NCI-H510A (cell line): ENCODE data around the gene MCF2L.

Experiments
- DNase-seq: peaks from one replicate; lab custom pipeline; 2025; lab: John Stamatoyannopoulos, UW

The MCF2L gene

DNA sequence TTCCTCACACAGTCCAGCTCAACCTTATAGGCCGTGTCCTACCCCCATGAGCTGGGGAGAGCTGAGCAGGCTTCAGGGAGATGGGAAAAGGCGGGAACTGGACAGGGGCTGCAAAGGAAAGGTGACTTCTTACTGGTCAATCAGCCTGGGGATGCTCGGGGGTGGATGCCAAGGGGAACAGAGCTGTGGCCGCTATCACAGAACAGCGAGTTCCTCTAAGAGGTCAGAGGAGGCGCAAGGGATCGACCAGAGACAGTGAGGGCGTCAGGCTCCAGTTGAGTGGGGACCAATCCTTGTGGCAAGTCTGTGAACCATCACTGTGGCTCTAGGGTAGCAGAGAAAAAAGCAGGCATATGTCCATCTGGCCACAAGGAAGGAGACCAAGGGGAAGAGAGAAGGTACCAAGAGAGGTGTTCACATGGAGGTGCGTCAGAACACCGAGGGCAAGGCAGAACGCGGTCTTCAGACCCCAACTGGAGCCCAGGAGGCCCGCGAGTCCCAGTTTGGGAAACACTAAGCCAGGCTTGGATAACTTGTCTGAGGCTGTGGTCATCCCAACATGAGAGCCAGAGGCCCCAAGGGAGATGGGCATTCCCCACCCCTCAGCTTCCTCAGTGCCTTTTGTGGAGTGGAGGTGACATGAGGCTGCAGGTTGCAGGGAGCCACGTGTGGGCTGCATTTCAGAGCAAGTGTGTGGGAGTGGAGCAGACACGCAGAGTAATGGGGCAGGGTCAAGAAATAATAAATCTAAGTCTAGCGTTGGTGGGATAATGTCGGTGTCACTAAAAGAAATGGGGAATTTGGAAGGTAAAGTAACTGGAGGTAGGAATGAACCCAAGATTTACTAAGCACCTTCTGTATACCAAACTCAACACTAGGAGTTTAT lies 157.5 kb downstream of the MCF2L start:
- no peak for DNase-seq

DNA sequence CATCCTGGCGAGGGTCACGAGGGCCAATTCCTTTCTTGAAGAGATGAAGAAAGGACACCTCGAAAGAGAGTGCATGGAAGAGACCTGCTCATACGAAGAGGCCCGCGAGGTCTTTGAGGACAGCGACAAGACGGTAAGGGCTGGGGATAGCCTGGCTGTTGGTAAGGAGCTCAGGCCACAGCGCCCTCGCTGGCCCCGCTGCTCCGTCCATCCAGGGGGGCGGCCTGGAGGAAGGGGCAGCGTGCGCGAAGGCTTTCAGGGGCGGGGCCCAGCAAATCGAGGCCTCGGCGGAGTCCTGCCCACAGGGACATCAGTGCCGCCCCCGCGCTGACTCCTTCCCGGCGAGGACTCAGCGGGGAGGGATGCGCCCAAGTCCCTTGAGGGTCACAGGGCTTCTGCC lies 160.5 kb downstream of the MCF2L start:
- DNase-seq: no peak

DNA sequence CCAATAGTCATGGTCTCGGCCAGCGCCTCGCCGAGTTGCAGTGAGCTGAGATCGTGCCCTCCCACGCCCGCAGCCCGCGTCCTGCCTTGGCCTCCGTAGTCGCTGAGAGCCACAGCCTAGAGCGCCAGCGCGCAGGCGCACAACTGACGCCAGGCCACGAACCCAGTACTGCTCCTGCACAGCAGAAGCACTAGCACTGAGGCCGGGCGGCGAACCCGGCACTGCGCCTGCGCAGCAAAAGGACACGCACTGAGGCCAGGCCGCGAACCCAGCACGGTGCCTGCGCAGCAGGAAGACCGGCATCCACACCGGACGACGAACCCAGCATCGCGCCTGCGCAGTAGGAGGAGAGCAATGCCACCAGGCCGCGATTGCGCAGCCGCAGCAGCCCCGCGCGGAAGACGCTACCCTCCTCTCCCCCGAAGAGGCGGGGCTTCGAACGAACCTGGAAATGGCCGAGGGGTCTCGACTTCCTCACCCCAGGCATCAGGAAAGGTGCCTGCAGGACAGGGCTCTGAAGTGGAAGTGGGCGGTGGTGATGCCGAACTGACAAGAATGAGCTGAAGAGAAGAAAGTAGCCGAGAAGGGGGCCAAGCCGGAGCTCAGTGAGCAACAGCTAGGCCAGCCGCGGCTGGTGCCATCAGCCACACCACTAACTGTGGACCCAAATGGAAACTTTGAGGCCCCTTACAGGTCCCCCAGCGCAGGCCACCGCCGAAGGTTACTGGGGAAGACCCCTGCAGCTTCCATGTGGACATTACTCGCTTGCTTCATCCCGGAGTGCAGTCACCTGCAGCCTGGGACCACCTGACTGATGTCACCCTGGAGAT lies 161.1 kb downstream of the MCF2L start:
- no peak for DNase-seq

DNA sequence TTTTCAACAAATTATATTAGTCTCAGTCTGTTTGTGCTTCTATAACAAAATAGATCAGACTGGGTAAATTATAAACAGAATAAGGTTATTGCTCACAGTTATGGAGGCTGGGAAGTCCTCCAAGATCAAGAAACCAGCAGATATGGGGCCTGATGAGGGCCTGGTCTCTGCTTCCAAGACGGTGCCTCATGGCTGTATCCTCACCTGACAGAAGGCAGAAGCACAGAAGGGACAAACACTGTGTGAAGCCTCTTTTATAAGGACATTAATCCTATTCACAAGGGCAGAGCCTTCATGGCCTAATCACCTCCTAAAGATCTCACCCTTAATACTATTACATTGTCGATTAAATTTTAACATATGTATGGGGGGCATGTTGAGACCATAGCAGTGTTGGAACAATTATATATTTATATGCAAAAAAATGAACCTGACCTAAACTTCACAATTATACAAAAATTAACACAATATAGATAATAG lies 166.3 kb downstream of the MCF2L start:
- no peak for DNase-seq

DNA sequence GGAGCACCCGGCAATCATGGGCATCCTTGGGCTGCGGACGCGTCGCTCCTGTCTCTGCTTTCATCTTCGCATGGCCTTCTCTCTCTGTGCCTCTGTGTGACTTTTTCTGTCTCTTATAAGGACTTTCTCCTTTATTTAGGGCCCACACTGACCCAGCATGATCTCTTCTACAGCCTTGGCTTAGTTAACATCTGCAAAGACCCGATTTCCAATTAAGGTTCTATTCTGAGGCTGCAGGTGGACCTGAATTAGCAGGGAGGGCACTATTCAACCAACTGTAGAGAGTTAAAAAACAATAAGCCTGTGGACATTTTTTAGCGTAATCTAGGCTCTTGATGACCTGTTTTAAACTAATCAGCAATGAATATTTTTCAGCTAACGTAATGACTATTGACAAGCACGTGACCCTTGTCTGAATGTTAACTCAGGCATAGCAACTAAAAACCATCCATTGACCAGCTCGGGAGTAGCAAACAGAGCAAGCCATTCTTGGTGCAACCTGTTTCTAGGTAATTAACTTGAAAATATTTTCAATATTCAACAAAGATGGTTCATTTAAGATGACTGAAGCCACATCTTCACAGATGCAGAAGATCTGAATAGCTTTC lies 168.8 kb downstream of the MCF2L start:
- DNase-seq: no peak

DNA sequence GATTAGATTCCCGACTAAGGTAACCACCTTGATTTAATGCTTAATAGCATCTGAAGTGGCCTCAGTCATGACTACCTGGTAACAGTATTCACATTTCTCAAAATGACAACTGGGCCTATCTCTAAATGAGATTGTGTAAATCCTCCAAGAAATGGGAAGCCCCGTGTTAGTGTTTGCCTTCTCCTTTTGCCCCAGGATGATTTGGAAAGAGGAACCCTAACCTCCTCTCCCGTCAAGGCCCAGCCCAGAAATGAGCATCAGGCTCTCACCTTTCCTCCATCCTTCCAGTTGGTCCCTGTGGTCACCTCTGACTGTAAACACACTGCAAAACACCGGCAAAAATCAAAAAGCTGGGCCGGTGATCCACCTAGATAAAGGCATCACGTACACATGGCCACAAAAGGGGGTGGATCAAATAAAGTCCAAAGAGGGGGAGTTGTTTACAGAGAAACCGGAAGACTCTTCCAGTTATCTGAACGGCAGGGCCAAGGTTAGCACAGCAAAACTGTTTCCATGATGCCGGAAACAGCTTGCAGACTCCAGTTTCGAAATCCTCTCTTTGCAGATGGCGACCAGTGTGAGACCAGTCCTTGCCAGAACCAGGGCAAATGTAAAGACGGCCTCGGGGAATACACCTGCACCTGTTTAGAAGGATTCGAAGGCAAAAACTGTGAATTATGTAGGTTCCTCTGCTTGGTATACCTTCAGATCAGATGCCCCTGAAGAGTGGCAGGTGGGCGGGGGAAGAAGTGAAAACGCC lies 170.0 kb downstream of the MCF2L start:
- DNase-seq: no peak

DNA sequence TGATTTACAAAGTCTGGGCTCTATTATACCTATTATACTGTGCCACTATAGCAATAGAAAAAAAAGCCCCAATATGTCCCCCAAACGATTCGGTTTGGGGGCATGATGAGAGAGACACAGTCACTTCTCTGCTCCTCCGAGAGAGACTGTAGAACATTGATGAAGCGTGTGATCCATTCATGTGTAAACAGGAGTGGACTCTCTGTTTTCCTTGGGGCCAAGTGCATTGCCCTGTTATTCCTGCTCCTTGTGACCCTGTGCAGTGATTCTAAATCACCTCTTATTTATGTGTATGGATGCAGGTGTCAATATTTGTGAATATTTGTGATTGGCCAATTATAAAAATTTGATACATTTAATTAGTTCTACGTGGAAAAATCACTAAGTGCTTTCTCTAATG lies 170.6 kb downstream of the MCF2L start:
- DNase-seq: no peak

DNA sequence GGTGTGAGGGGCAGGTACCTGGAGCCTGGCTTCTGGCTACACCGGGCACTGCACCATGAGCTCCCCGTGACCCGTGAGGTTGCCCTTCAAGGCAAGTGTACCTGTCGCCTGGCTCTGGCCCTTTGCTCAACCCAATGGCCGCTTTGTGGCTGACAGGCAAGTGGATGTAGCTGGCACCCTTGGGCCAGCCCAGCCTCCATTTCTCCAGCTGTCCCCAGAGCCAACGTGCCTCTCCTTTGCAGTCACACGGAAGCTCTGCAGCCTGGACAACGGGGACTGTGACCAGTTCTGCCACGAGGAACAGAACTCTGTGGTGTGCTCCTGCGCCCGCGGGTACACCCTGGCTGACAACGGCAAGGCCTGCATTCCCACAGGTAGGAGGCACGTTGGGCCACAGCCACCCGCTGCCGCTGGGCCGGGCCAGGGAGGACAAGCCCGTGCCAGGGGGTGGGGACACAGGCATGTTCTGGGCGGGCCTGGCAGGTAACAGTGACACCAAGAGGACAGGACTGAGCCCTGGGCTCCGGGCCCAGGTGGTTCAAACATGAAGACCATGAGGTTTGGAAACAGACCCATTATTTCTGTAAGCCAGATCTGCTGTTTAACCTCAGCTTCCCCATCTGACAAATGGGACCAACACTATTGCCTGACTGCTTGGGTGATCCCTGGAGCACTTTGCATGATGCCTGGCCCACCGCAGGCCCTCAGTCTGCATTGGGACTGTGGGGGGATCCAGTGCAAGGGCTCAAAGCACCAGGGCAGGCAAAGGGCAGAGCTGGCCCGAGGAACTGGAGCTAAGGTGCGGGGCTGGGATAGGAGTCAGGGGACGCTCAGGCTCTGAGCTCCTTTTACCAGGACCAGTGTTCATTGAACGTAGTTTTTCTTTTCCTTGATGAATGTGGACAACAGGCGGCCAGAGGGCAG lies 171.9 kb downstream of the MCF2L start:
- DNase-seq: no peak

DNA sequence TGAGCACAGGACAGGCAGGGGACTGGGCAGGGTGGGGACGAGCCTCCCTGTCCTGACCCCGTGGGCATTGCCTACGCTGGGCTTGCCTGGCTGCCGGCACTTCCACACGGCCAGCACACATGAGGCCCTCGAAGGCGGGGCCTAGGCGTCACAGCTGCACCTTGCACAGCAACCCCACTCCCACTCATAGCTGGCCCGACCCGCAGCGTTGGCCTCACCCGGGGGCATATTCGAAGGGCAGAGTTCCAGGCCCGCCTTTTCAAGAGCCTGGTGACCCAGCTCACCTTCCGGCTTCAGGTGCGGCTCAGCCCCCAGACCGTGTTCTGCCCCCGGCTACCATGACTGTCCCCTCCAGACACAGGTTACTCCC lies 172.6 kb downstream of the MCF2L start:
- no peak for DNase-seq

DNA sequence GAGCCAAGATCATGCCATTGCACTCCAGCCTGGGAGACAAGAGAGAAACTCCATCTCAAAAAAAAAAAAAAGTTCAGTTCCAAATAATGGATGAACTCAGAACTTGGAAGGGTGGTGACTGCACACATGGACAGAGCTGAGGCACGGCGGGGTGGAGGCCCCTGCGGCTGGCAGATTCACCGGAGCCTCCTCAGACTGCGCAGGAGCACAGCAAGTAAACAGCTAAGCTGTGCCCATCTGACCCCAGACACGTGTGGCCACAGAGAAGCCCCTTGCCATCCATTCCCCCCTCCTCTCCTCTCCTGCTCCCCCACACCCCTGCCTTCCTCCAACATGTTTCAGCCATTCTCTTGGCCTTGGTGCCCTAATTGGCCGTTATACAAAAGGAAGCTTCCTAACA lies 173.9 kb downstream of the MCF2L start:
- no peak for DNase-seq

DNA sequence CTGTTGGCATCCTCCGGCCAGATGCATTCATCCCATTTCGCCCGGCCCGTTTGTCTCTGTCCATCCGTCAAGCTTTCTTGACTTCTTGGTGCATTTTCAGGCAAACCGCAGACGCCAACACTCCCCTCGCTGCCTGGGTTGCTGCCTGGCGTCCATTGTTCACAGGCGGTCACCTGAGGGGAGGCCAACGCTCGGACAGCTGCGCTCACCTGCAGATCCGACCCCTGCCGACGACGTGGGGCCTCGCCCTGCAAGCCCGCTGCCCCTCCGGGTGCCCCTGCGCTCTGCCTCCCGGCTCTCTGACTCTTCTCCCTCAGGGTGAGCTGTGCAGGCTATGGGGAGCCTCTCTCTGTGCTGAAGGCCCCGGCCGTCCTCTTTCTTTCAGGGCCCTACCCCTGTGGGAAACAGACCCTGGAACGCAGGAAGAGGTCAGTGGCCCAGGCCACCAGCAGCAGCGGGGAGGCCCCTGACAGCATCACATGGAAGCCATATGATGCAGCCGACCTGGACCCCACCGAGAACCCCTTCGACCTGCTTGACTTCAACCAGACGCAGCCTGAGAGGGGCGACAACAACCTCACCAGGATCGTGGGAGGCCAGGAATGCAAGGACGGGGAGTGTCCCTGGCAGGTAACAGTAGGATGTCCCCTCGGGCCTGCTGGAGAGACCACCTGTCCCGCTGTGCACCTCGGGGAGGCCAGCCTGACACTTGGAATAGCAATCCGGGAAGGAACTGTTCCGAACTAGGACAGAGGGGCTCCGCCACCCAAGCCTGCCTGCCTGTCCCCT lies 174.6 kb downstream of the MCF2L start:
- no peak for DNase-seq

DNA sequence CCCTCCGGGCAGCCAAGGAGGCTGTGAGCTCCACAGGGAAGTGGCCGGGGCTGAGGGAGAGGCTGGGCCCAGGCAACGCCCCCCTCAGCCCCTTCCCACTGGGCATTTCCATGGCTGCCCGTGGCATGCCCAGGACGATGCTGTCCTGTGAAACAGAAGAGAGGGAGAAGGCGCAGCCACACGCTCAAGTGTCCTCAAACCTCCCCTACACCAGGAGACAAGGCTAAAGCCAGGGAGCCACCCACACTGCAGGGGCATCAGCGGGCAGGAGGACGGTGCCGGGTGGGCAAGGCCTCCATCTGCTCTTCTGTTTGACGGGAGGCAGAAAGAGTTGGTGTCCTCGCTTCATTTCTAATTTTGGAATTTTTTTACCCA lies 175.2 kb downstream of the MCF2L start:
- no peak for DNase-seq

DNA sequence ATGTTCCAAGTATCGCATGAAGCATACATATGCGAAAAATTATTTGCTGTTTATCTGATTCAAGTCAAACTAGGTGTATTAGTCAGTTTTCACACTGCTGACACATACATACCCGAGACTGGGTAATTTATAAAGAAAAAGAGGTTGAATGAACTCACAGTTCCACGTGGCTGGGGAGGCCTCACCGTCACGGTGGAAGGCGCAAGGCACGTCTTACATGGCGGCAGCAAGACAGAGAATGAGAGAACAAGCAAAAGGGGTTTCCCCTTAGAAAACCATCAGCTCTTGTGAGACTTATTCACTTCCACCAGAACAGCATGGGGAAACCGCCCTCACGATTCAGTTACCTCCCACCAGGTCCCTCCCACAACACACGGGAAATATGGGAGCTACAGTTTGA lies 176.5 kb downstream of the MCF2L start:
- DNase-seq: no peak

DNA sequence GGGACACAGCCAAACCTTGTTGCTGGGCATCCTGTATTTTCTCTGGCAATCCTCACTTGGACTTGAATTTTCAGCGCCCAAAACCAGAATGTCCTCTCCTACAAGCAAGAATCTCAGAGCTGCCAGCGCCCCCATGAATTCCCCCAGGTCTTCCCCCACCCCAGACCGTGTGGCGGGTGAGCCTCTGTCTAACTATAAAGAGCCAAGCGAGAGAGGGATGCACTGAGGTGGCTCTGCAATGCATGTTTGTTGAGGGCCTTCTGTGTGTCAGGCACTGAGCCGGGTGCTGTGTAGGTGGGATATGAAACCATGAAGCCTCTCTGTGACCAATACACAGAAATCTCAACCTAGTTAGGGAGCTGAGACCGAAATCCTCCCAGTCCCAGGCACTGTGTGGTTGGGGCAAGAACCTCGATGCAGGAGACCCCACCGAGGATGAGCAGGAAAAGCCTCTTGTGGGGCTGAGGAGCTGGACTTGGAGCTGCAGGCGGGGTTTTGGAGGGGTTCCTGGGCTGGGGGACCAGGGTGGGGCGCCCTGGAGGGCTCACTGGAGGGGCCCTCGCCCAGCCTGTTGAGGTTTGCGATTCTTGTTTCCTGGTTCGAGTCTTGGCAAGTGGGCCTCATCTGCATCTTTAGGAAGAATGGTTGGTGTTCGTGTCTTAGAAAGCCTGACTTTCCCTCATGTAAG lies 177.0 kb downstream of the MCF2L start:
- DNase-seq: no peak

DNA sequence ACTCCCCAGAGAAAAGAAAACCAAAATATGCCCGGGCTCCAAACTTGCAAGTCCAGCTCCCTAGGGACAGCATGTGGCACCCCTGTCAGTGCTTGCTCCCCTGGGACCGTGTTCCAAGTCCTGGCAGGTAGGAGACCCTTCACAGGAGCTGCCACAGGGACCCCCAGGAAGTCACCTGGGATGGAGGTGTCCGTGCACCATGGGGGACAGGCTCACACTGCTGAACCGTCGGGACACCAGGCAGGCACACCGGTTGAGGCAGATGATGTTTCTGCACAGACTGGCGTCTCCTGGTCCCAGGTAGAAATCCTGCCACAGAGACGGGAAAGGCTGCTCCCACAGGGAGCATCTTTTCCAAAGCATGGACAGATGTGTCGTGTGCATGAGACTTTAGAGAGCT lies 177.7 kb downstream of the MCF2L start:
- no peak for DNase-seq

DNA sequence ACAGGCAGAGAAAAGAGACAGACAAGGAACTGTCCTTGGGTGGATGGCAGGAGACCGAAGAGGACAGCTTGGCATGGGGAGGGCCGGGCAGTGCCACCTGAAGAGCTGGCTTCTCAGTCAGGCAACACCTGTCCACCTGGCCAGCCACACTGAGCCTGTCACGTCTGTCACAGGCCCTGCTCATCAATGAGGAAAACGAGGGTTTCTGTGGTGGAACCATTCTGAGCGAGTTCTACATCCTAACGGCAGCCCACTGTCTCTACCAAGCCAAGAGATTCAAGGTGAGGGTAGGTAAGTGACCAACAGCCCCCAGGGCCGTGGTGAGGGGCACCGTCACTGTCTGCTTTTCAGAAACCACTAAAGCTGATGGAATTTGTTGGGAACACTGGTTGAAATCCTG lies 178.2 kb downstream of the MCF2L start:
- DNase-seq: no peak

DNA sequence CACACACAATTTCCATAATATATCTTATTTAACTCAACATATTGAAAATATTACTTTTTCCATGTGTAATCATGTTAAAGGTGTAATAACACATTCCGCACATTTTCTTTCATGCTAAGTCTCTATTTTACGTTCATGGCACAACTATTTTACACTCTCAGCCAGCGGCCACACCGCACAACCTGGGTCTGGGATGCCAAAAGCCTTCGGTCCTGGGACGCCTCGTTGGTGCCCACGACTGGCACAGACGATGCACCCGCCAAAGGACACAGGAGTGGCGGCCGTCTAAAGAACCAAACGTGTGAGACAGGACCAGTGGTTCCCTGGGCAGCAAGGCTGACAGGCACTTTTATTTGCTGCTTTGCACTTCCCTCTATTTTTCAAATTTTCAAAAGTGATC lies 179.4 kb downstream of the MCF2L start:
- DNase-seq: no peak

DNA sequence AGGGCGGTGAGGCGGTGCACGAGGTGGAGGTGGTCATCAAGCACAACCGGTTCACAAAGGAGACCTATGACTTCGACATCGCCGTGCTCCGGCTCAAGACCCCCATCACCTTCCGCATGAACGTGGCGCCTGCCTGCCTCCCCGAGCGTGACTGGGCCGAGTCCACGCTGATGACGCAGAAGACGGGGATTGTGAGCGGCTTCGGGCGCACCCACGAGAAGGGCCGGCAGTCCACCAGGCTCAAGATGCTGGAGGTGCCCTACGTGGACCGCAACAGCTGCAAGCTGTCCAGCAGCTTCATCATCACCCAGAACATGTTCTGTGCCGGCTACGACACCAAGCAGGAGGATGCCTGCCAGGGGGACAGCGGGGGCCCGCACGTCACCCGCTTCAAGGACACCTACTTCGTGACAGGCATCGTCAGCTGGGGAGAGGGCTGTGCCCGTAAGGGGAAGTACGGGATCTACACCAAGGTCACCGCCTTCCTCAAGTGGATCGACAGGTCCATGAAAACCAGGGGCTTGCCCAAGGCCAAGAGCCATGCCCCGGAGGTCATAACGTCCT lies 180.0 kb downstream of the MCF2L start:
- no peak for DNase-seq
